ENCODE data around the gene ATP11B. TPM values are rescaled to one million over a fixed set of nuclear protein-coding genes. Genes with fewer than 3 reads are reported as not detected.
"Not testable (repeated sequence)": the region's sequence is repeated elsewhere in the genome, so short reads cannot be mapped to it uniquely, and the experiment has no call there.

ATP11B gene
- total RNA-seq, 1 donor from 2014 or later: 69.8 TPM

DNA sequence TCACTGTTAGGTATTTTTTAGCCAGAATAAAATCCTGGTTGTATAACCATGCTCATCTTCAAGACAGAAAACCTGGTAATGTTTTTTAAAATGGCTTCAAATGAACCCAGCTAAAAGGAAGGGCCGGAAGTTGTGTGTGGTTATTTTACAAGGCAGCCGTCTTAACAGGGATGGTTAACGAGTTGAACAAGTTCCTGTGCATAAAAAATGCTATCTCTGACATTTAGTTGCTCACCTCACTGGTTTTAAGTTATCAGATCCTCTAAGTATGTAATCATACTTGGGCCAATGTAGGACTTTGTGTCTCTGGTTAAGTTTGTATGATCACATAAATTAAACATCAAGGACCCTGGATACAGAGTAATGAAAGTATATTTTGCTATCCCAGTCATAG lies 2.1 kb downstream of the ATP11B start:
- DNase-seq (ENCODE audit: low read depth): peak; percentile 36

DNA sequence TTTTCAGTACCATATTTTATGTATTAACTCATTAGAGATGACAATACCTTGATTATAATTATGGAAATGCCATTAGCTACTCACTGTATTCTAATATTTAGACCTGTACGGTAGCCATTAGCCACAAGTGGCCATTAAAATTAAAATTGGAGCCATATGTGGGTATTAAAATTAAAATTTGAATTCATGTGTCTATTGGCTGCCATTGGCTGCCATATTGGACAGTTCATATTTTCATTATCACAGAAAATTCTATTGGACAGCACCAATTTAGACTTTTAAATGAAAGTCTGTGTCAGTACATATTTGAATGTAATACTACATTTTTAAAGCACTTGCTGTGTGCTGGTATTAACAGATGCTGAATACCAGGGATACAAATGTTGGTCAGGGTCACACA lies 3.0 kb downstream of the ATP11B start:
- no peak for DNase-seq (ENCODE audit: low read depth)

DNA sequence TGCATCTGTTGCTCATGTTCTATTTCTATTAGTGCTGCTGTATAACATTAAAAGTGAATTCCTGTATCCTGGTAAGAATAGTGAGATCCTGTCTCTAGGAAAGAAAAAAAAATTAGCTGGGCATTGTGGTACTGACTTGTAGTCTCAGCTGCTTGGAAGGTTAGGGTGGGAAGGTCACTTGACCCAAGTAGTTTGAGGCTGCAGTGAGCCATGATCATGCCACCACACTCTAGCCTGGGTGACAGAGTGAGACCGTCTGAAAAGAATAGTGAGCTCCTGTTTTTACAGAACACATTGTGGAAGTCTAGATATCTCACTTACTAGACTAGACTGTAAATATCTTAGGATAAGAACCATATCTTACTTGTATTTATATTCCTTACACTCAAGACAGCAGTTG lies 4.6 kb downstream of the ATP11B start:
- no peak for DNase-seq (ENCODE audit: low read depth)

DNA sequence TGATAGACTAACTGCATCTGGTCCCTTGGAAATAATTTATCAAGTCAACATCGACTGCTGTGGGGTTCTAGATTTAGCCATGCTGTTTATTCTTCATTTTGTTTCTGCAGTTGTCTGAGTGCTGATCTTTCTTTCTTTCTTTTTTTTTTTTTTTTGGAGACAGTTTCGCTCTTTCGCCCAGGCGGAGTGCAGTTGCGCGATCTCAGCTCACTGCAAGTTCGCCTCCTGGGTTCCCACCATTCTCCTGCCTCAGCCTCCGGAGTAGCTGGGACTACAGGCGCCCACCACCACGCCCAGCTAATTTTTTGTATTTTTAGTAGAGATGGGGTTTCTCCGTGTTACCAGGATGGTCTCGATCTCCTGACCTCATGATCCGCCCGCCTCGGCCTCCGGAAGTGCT lies 5.8 kb downstream of the ATP11B start:
- DNase-seq (ENCODE audit: low read depth): not testable (repeated sequence)

DNA sequence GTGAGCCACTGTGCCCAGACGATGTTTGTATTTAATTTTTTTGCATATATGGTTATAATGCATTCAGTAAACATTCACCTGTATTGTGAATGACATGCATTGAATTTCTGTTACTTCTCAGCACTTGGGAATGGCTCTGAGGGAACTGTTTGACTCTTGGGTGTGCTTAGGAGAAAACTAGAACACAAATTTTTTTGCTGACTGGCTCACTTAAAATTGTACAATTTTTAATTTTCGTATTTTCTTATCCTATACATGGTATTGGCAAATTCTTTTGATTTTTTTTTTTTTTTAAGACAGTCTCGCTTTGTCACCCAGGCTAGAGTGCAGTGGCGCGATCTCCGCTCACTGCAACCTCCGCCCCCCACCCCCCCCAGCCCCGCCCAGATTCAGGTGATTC lies 7.2 kb downstream of the ATP11B start:
- no peak for DNase-seq (ENCODE audit: low read depth)

DNA sequence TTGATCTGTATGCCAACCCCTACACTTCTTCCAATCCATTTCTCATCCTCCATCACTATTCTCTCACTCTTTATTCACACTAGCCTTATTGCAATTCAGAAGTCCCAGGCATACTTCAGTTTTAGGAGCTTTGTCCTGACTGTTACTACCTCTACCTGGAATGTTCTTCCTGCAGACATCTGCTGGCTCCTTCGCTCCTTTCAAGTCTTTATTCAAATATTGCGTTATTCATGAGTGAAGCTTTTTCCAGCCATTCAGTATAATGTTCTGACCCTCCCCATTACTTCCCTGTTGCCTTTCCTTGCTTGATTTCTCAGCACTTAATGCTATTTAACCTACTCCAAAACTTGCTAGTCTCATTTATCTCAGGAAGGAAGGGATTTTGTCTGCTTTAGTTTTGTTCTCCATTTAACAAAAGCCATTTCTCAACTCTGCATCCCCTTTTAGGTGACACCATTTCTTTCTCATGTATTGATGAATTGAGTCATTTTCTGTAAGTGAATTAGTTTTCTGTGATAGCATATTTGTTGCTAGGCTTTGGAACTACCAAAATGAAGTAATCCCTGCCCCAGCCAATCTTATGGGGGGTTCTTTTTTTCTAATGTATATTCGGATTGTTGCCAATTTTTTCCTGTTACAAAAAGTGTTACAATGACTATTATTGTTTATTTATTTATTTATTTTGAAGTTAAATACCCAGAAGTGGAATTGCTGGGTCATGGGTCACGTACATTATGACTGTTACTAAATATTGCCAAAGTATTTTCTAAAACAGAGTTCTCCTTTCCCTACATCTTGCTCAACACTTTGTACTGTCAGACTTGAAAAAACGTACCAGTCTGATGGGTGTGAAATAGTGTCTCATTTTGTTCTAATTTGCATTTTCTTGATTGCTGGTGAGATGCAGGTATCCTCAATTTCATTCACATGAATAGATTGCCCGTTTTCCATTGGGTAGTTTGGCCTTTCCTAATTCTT lies 9.4 kb downstream of the ATP11B start:
- DNase-seq (ENCODE audit: low read depth): peak; percentile 23

DNA sequence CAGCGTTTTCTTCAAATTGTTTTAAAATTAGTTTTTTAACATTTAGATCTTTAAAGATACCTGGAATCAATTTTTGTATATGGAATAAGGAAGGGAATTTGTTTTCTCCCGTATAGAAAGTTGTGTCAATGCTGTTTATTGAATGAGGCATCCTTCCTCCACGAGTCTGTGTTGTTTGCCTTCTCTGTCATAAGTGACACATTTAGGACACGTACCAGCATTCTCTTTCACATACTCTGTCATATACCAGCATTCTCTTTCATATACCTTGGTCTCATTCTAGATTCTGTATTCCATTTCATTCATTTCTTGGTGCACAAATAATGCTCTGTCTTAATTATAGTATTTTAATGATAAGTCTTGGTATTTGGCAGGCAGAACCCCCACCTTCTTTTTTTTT lies 10.3 kb downstream of the ATP11B start:
- no peak for DNase-seq (ENCODE audit: low read depth)

DNA sequence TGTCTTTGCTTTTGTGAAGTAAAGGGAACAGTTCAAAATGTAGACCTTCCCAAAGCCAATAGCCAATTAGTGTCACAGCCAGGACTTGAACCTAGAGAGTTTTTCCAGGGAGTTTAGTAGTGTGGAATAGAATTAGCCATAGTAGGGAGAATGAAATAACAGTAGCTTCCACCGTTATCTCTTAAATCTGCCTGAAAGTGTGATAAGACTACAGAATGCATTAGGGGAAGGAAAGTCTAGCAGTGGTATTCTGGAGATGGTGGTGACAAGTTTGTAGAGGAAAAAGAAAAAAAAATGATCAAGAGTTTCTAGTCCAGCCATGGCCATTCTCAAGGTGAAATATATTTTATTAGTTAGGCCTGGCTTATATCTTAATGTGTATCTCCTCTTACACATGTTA lies 13.8 kb downstream of the ATP11B start:
- no peak for DNase-seq (ENCODE audit: low read depth)

DNA sequence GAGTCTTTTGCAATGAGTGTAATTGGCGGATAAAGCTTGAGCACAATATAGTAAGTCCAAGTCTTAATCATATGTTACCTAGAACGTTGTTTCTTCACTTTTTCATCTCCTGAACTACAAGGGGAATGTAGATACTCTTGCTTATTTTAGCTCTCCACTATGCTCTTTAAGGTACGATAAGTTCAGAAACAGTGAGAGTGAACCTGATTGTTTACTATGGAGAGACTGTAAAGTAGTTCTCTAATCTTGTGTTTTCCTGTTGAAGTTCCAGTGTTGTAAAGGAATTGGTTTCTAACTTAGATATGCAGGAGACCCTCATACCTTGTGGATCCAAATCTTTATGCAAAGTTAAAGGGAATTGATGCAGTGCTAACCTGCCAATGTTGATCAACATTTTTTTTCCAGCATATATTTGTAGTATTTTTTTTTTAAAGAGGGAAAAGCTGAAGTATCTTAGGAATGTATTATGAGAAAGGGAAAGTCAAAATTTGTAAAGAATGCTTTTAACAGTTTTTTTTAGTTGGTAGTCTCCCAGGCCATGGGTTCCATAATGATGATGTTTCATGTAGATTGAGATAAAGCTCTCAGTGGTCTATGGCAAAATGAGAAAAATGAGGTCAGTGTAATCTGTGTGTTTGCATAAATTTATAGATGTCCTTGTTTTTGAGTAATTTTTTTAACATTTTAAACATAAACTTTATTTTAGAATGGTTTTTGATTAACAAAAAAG lies 14.9 kb downstream of the ATP11B start:
- DNase-seq (ENCODE audit: low read depth): no peak

DNA sequence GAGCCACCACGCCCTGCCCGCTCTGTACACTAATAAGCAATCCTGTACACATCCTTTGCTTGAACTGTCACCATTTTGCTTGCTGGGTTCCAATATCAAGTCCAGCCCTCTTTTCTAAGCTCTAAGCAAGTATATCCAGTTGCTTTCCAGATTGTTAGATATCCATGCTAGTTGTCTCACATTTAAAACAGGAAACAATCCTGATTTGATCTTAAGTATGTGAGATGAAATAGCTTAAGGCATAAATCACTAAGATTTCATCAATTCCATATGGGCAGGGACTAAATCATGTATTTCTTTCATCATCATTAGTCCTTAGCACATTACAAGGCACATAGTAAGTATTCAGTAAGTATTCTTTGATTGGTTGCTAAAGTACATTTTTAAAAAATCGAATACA lies 16.2 kb downstream of the ATP11B start:
- no peak for DNase-seq (ENCODE audit: low read depth)

DNA sequence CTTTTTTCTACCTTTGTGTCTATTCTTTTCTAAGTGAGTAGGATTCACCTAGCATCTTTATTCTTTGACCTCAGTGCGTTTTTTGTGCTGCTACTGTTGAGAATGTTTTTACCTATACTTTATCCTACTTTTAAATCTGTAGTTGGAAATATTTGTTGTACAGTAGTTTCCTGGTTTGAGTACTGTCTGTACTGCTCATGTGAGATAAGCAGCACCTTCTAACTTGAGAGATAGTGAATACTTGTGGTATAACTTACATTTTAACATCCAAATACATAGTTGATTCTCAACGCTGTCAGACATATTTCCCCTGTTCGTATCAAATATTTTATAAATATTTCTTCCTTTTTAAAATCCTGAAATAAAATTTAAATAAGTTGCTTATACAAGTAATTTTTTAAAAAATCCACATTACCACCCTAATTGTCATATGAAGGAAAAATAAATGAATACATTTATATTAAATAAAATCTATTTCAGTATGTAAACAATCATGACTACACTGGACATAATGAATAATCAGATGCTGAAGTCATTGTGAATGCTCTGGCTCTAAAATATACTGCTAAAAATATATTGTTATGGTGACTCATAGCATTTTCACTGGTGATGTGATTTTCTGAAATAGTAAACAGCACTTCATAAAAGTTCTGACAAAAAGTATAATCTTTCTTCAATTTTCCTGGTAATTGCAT lies 17.4 kb downstream of the ATP11B start:
- no peak for DNase-seq (ENCODE audit: low read depth)

DNA sequence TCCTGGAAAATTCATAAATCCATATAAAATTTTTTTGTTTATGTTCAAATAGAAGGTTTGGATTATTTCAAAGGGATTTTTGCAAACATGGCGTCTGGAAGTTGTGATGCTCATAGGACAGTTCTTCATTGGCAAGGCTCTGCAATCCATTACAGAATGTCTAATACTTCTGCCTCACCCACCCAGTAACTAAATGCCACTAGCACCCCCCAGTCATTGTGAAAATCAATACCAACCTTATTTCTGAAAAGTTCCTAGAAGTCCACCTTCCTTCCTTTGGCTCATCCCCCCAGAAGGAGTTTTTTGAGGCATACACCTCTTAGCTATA lies 17.9 kb downstream of the ATP11B start:
- DNase-seq (ENCODE audit: low read depth): no peak

DNA sequence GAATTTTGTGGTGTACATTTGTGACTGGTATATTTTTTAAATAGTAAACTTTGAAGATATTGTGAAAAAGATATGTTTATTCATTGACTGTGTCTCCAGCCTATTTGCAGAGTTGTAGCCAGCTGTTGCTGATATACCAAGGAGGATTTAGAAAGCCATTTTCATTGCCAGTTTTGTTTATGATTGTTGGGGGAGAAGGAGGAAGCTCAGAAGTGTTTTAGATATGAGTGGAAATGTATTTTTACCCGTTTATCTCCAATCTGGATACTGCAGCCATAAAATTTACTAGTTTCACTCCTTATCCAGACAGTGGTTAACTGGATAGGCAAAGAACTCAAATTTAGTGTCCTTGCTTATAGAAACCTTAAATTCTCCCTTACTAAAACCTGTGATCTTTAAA lies 18.8 kb downstream of the ATP11B start:
- DNase-seq (ENCODE audit: low read depth): no peak

DNA sequence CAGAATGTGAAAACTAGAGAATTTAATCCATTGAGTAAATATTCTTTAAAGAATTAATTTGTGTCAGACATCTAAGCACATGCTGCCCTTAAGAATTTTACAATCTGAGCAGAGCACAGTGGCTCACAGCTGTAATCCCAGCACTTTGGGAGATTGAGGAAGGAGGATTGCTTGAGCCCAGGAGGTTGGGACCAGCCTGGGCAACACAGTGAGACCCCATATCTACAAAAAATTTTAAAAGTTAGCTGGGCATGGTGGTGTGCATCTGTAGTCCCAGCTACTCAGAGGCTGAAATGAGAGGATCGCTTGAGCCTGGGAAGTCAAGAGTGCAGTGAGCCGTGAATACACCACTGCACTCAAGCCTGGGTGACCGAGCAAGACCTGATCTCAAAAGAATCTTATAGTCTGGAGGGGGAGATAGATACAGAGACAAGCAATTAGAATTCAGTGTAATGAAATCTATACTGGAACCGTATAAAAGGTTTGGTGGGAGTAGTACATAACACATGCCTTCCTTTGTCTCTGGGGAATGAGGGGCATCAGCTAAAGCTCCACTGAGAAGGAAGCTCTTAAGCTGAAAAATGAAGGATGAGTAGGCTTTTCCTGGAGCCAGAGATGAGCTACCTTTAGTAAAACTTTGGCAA lies 21.2 kb downstream of the ATP11B start:
- DNase-seq (ENCODE audit: low read depth): no peak

DNA sequence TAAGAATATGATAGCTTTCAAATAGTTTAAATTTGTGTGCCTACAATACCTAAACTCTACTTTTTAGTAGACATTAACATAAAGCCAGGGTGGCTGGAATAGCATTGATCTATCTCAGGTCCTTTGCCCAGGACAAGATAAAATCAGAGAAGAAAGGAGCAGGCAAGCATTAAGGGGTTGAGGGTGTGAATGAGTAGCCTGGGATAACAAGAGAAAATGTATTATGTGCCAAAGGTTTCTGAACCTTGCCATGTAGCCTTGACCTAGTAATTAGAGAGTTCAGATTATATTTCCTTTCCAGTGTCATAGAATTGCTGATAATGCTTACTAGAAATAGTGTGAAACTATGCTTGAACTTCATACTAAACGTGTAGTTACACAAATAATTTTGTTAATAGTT lies 22.9 kb downstream of the ATP11B start:
- no peak for DNase-seq (ENCODE audit: low read depth)

DNA sequence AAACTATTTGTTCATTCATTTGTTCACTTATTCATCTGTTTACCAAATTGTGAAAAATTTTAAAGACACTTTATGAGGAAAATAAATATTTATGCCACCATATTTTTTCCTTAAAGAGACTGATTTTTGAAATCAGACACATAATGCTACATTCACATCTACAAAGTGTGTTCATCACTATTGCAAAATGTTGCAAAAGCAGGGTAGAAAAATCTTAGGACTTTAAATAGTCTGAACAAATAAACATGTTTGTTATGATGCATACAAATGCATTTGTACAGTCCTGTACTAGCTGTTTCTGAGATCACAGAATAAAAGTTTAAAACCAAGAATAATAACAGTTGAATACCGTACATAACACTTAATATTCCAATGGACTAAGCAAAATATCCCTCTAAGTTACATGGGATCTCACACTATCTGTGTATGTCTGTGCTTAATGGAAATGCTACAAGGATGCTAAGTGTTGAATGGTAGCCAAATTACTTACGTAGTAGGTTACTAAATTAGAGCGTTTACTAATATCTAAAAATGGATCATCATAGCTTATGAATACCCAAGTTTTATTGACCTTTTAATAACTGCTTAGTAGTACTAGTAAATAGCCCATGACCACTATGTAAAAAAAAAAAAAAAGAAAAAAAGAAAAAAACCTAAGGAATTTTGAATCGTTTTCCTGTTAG lies 25.1 kb downstream of the ATP11B start:
- DNase-seq (ENCODE audit: low read depth): no peak

DNA sequence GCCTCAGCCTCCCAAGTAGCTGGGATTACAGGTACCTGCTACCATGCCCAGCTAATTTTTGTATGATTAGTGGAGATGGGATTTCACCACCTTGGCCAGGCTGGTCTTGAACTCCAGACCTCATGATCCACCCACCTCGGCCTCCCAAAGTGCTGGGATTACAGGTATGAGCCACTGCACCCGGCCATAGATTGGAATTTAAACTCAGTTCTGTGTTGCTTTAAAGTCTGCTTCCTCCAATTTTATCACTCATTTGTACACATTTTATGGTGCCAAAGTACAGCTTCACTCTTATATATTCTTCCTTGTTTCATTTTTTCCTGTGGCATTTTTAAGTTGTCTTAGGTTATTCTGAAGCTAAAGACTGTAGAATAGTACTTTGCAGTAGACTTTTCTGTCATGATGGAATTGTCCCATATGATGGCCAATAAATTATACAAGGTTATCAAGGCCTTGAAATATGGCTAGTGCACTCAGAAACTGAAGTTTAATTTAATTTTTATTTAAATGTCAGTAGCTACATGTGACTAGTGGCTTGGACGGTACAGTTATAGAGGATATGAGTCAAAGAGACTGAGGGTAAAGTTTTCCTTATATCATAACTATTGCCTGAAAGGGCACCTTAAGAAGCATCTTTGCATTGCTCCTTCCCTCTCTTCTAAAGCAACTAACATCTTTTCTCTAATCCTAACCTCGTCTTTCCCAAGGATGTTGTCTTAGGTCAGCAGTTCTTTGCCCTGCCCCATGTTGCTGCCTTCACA lies 28.1 kb downstream of the ATP11B start:
- DNase-seq (ENCODE audit: low read depth): no peak

DNA sequence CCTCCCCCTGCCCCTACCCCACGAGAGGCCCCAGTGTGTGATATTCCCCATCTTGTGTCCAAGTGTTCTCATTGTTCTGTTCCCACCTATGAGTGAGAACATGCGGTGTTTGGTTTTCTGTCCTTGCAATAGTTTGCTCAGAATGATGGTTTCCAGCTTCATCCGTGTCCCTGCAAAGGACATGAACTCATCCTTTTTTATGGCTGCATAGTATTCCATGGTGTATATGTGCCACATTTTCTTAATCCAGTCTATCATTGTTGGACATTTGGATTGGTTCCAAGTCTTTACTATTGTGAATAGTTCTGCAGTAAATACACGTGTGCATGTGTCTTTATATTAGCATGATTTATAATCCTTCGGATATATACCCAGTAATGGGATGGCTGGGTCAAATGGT lies 29.0 kb downstream of the ATP11B start:
- not testable (repeated sequence) for DNase-seq (ENCODE audit: low read depth)

DNA sequence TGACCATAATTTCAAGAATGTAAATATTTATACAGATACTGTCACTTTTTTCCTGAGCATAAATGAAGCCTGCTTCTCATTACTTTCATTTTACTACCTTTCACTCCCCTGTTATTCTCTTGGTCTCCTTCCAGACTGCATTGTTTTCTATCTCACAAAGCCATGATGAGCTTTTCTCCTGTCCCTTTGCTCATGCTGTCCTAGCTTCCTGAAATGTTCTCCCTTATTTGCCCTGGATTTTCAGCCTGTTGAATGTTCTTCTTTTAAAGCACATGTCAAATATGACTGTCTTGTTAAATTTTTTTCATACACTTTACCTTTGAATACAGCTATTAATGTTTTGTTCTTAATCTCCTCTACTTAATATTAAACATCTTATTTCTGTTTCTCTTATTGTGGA lies 31.7 kb downstream of the ATP11B start:
- no peak for DNase-seq (ENCODE audit: low read depth)

DNA sequence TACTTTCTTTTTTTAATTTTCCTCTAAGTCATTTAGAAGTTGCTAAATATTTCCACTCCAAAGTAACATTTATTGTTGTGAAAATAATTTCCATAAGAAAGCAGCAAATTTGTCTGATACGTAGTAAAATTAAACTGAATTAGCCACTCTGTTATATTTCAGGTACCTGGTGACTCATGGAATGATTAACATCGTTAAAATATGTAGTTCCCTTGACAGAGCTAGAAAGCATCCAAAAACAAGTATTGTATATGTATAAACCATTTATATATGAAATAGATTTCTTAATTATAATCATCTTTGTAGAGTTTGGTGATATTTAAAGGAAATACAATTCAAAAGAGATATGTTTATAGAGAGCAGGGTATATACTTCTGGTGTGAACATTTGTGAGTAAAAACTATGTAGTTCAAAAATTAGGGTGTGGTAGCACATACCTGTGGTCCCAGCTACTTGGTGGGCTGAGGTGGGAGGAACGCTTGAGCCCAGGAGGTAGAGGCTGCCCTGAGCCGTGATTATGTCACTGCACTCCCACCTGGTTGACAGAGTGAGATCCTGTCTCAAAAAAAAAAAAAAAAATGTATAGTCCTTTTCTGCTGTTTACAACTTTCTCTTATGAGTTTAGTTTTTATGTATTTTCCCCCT lies 36.6 kb downstream of the ATP11B start:
- no peak for DNase-seq (ENCODE audit: low read depth)
